ENCODE measurements around the gene SLC1A4.

SLC1A4 gene

DNA sequence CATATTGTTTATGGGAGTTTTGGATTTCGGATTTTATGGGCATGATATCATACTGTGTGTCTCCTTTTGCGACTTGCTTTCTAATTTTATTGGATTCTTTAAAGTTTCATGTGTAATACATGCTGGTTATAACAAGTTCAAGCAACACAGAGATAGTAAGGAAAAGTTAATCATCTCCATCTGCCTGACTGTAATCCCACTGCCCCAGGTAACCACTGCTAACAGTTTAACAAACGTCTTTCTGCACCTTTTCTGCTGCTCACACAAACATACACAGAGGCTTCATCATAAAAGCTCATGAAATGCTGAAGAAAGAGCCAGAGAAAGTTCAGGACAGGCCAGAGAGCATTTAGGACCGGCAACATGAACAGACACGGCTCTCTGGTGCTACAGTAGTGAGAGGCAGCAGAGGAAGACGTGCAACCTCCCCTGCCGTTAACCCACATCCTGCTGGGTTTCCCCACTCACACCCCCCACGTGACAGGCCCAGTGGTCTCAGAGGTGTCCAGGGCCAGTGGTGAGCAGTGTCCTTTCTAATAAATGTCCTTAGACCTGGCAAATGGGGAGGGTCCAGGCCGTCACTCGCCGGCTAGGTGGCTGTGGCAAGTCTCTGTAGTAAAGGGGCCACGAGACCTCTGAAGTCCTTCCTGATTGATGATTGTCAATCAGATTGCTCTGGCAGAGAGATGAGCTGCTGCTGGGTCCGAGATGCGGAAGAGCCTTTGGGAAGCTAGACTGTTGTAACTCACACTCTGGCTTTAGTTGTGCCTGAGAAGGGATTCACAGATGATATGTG, 43.0 kb upstream of the SLC1A4 start:
- Histone ChIP-seq H3K9me3 (ENCODE audit: insufficient read depth, low read length) (no peaks in the 10 kb centered on the region), H2AFZ (ENCODE audit: low read depth, low read length, severe bottlenecking) (peak overlapping the region; percentile 24), H3K9ac (ENCODE audit: low read length) (peak overlapping the region; percentile 62), H3K4me3 (ENCODE audit: insufficient read depth, low read length, poor library complexity, severe bottlenecking) (peak overlapping the region; percentile 27), H4K20me1 (ENCODE audit: low read depth, low read length) (no peaks in the 10 kb centered on the region), H3K27me3 (ENCODE audit: low read length) (no peaks in the 10 kb centered on the region), H3K79me2 (ENCODE audit: insufficient read depth, low read length) (no peaks in the 10 kb centered on the region), H3K27ac (ENCODE audit: low read depth, low read length) (peak overlapping the region; percentile 86), H3K36me3 (ENCODE audit: low read length) (no peaks in the 10 kb centered on the region), H3F3A (ENCODE audit: insufficient read depth) (no peaks in the 10 kb centered on the region), H3K4me2 (ENCODE audit: low read depth, low read length, poor library complexity, severe bottlenecking) (peak overlapping the region; percentile 67), H3K9me2 (replicated peaks; ENCODE audit: insufficient read depth, low read length) (no peaks in the 10 kb centered on the region)
- no peak for TF ChIP-seq EZH2phosphoT487 (conservative IDR thresholded peaks at IDR 0.05; ENCODE audit: low read length)
- TF ChIP-seq CTCF (IDR thresholded peaks at IDR 0.05; ENCODE audit: insufficient read depth, low read length, poor library complexity, severe bottlenecking), result no peak

DNA sequence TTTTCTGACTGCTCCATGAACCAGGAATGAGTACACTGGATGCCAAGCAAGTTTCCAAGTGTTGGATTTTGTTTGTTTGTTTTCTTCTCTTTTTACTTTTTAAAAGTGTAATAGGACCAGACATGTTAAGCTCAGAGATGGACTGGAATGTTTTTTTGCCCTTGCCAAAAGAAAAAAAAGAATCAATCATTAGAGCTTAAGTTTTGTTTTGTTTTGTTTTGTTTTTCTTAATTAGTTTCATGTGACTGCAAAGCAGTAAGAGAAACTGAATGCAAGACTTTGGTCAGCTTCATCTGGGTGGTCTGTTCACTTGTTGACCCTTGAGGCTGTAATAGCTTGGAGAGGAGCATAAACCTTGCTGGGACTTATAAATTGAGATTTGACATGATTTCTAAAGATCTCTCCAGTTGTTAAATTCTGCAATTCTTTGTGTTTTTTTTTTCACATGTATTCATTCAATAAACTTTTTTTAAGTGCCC, 42.4 kb upstream of the SLC1A4 start:
- H3K79me2 ChIP-seq (ENCODE audit: insufficient read depth, low read length), result no peaks in the 10 kb centered on the region
- peak overlapping the region; percentile 10 for H3K4me3 ChIP-seq (ENCODE audit: insufficient read depth, low read length, poor library complexity, severe bottlenecking)
- TF ChIP-seq CTCF (IDR thresholded peaks at IDR 0.05; ENCODE audit: insufficient read depth, low read length, poor library complexity, severe bottlenecking) (no peak), EZH2phosphoT487 (conservative IDR thresholded peaks at IDR 0.05; ENCODE audit: low read length) (no peak)
- H4K20me1 ChIP-seq (ENCODE audit: low read depth, low read length), result no peaks in the 10 kb centered on the region
- H3K4me2 ChIP-seq (ENCODE audit: low read depth, low read length, poor library complexity, severe bottlenecking), result peak overlapping the region; percentile 67
- no peaks in the 10 kb centered on the region for H3K9me3 ChIP-seq (ENCODE audit: insufficient read depth, low read length)
- peak overlapping the region; percentile 86 for H3K27ac ChIP-seq (ENCODE audit: low read depth, low read length)
- no peaks in the 10 kb centered on the region for H3K9me2 ChIP-seq (replicated peaks; ENCODE audit: insufficient read depth, low read length)
- no peaks in the 10 kb centered on the region for H3K36me3 ChIP-seq (ENCODE audit: low read length)
- no peaks in the 10 kb centered on the region for H3K27me3 ChIP-seq (ENCODE audit: low read length)
- peak overlapping the region; percentile 24 for H2AFZ ChIP-seq (ENCODE audit: low read depth, low read length, severe bottlenecking)
- H3K9ac ChIP-seq (ENCODE audit: low read length), result peak overlapping the region; percentile 62
- H3F3A ChIP-seq (ENCODE audit: insufficient read depth), result no peaks in the 10 kb centered on the region

- H3K4me3 ChIP-seq (ENCODE audit: insufficient read depth, low read length, poor library complexity, severe bottlenecking), result no peak overlapping the region
- no peaks in the 10 kb centered on the region for H3K79me2 ChIP-seq (ENCODE audit: insufficient read depth, low read length)
- no peak overlapping the region for H3K4me2 ChIP-seq (ENCODE audit: low read depth, low read length, poor library complexity, severe bottlenecking)
- H3K27ac ChIP-seq (ENCODE audit: low read depth, low read length), result no peak overlapping the region
- H4K20me1 ChIP-seq (ENCODE audit: low read depth, low read length), result no peaks in the 10 kb centered on the region
- TF ChIP-seq EZH2phosphoT487 (conservative IDR thresholded peaks at IDR 0.05; ENCODE audit: low read length), result no peak
- no peak for TF ChIP-seq CTCF (IDR thresholded peaks at IDR 0.05; ENCODE audit: insufficient read depth, low read length, poor library complexity, severe bottlenecking)
- no peak overlapping the region for H3K9ac ChIP-seq (ENCODE audit: low read length)
- no peaks in the 10 kb centered on the region for H3K9me3 ChIP-seq (ENCODE audit: insufficient read depth, low read length)
- no peaks in the 10 kb centered on the region for H3F3A ChIP-seq (ENCODE audit: insufficient read depth)
- no peaks in the 10 kb centered on the region for H3K27me3 ChIP-seq (ENCODE audit: low read length)
- H3K36me3 ChIP-seq (ENCODE audit: low read length), result no peaks in the 10 kb centered on the region
- no peaks in the 10 kb centered on the region for H3K9me2 ChIP-seq (replicated peaks; ENCODE audit: insufficient read depth, low read length)
- H2AFZ ChIP-seq (ENCODE audit: low read depth, low read length, severe bottlenecking), result no peak overlapping the region
Observed at GRCh38 chr2:64947885-64948284, 41.3 kb upstream of the SLC1A4 start.
